GM21619 (cell line): ENCODE data around the gene EVA1A.

Source experiments
- ATAC-seq: cut with Tn5 transposase; IDR thresholded peaks from one replicate; pipeline ENCODE4 v1.9.1; 2021; ENCODE audit not compliant: unreplicated experiment

The EVA1A gene

DNA sequence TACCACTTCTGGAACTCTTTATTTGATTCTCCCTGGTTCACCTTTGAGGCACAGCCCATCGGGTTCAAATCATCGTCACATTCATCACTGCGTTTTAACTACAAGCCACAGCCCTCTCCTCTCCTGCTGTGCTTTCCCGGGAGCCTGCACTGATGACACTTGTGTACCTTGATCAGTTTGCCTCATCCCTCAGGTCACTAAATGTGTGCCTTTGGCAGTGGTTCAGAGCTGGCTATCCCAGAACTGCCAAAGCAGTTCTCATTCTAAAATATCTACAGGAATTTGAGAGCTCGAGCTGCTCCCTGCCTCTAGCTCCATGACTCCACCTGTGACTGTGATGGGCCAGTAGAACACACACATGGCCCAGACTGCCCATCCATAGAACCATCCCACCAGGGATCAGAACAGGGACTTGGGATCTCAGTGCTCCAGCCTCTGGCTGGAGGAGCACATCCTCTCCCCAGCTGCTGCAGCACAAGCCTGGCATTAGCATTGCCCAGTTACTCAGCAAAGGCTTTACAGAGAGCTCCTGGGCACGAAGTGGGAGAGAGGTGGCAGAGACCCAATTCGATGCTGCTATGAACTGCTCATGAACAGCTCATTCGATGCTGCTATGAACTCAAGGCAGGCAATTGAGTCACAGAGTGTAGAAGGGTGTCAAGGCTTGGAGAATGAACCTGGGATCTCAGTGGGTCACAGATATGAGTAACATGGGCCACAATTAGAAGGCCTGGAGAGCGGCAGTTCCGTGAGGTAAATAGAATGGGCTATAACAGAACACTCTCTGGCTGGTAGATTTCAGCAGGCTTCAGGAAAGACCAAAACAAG lies 41.9 kb downstream of the EVA1A start:
- no peak for ATAC-seq

DNA sequence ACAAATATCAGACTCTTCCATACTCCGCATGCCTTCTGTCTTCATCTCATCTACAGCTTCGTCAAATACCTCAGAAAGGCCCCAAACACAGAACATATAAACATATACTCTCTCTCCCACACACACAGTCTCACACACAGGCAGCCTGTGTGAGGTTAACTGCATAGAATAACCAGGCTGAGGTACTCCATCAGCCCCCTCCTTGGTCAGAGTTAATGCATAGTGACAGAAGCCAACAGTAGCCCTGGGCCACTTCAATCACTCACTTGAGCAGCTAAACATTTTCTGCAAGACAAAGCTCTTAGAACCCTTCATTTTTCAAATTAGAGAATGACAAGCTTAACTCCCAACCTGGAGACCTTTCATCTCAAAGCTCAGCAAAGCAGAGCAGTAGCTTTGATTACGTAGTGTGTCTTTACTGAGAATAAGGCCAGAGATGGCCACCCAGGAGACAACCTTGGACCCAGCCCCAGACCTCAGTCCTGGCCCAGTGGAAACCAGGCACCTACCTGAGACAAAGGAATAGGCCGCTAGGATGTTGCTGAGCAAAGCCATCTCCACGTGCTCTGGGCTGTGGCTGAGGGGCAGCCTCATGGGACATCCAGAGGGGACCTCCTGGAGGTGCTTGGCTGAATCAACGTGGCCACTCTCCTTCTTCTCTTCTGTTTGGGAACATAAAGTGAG lies 43.0 kb downstream of the EVA1A start:
- no peak for ATAC-seq

GRCh38 chr2:75516378-75517360 lies 44.1 kb downstream of the EVA1A start:
- no peak for ATAC-seq

GRCh38 chr2:75515584-75516368 lies 45.0 kb downstream of the EVA1A start:
- no peak for ATAC-seq

- ATAC-seq: no peak
Observed at GRCh38 chr2:75513616-75514170, 47.0 kb downstream of the EVA1A start.

GRCh38 chr2:75512455-75513212 lies 48.1 kb downstream of the EVA1A start:
- no peak for ATAC-seq

- no peak for ATAC-seq
Observed at GRCh38 chr2:75506101-75506697, 54.5 kb downstream of the EVA1A start.

DNA sequence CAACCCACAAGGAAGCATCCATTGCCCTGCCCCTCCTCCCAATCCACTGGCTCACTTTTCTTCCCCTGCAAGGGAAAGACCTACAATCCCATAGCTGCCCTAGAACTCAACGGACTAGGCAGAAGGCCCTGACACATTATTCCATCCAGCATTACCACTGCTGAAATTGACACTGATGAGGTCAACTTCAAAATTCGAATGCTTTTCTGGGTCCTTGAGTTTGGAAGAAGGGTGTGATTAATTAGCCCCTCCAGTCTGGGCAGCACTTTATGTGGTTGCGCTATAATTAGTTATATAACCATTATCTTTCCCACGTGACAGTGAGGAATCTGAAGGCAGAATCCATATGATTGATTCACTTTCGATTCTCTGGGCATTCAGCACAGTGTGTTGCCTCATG lies 55.7 kb downstream of the EVA1A start:
- no peak for ATAC-seq

- ATAC-seq: no peak
Observed at GRCh38 chr2:75503048-75503607, 57.6 kb downstream of the EVA1A start.

DNA sequence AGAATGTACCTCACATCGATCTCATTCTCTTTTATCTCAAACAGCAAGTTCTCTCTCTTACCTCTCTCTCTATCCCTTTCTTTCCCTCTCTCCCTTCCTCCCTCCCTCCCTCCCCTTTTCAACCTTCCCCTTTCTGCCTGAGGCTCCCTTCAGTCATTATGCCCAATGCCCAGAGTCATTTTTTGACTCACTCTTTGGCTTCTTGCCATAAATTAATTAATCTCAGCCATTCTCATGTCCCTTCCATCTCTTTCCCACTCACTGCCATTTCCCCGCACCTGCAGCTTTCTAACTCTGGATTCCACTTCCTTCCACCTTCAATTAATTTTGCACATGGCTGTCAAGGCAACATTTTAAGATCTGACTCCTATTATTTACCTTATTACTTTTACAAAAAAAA lies 60.1 kb downstream of the EVA1A start:
- no peak for ATAC-seq

- ATAC-seq: no peak
Observed at GRCh38 chr2:75499534-75499933, 61.2 kb downstream of the EVA1A start.

- no peak for ATAC-seq
Observed at GRCh38 chr2:75498907-75499306, 61.8 kb downstream of the EVA1A start.

DNA sequence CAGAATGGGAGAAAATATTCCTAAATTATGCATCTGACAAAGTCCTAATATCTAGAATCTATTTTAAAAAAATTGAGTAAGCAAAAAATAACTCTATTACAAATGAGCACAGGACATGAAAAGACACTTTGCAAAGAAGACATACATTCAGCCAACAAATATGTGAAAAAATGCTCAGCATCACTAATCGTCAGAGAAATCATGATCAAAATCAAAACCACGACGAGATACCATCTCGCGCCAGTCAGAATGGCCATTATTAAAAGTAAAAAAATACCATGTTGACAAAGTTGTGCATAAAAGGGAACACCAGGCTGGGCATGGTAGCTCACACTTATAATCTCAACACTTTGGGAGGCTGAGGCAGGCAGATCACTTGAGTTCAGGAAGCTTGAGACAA lies 63.5 kb downstream of the EVA1A start:
- ATAC-seq: no peak

- no peak for ATAC-seq
Observed at GRCh38 chr2:75495862-75496261, 64.9 kb downstream of the EVA1A start.

DNA sequence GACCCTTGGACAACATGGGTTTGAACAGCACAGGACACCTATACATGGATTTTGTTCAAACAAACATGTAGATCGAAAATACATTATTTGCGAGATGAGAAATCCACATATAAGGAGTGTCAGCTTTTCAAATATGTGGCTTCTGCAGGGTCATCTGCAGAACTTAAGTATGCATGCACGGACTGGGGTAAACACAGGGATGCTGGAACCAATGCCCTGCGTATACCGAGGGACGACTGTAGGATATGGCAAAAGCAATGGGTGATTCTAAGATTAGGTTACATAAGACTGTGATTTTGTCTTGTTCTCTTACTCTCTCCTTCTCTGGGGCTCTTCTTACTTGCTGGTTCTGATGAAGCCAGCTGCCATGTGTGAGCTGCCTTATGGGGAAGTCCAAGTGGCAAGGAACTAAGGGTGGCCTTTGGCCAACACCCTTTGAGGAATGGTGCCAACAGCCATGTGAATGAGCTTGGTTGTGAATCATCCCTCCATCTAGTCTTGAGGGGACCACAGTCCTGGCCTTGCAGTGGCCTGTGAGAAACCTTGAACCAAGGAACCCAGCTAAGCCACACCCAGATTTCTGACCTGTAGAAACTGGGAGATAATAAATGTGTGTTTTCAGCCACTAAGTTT lies 66.5 kb downstream of the EVA1A start:
- no peak for ATAC-seq

- no peak for ATAC-seq
Observed at GRCh38 chr2:75493230-75493629, 67.5 kb downstream of the EVA1A start.

DNA sequence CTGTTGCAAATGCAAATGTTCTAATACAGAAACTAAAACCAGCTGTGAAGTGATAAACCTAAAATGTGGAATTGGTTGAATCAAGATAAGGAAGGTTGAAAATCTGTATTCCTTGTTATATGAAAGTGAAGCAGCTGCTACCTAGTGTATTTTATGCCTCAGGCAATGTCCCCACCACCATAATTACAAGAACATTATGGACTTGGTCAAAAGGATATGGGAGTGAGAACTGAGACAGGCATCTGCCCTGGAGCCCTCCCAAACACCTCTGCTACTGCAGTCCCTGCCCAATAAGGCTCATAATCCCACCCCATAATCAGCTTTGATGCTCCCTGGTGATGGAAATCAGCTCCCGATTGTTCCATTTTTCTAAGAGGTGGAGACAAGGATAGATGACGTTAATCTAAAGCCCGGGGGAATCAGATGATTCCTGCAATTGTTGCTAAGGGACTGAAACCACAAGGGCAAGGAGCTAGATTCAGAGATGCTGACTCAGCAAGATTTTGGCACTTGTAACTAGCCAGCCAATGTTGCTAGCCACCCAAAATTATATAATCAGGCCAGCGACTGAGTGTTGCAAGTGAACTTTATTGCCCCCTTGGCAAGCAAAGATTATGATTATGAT lies 69.5 kb downstream of the EVA1A start:
- no peak for ATAC-seq

DNA sequence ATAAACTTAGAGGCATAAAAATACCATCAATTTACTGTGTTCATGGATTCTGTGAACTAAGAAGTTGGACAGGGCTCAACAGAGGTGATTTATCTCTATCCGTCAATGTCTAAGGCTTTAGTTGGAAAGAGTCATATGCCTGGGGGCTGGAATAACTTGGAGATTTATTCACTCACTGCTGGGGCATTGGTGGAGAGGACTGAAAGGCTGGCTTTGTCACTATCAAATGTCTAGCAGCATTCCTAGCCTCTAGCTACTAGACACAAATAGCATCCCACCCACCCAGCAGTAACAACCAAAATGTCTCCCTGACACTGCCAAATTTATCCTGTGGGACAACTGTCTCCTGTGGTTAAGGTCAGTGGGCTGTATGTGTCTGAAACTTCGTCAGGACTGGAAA lies 71.0 kb downstream of the EVA1A start:
- ATAC-seq: no peak
